Effector CD8-positive, alpha-beta T cell (primary cell): ENCODE measurements around the gene MEMO1.
"Not testable (repeated sequence)": the region's sequence is repeated elsewhere in the genome, so short reads cannot be mapped to it uniquely, and the experiment has no call there.

ENCODE experiments used
- DNase-seq: peaks from one replicate; lab custom pipeline; 2025; lab: John Stamatoyannopoulos, UW

The MEMO1 gene

GRCh38 chr2:31957354-31958139 is 53.3 kb downstream of the MEMO1 start:
- DNase-seq, result no peak

DNA sequence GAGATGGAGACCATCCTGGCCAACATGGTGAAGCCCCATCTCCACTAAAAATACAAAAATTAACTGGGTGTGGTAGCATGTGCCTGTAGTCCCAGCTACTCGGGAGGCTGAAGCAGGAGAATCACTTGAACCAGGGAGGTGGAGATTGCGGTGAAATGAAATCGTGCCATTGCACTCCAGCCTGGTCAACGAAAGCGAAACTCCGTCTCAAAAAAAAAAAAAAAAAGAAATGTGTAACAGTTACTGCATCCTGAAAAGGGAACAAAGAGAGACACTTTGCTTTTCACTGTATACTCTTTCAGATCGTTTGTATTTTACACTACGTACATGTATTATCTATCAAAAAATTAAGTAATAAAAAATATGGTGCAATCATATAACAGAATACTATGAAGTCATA is 53.9 kb downstream of the MEMO1 start:
- not testable (repeated sequence) for DNase-seq

- no peak for DNase-seq
Measured at GRCh38 chr2:31956312-31956711, 54.5 kb downstream of the MEMO1 start.

- not testable (repeated sequence) for DNase-seq
Measured at GRCh38 chr2:31953095-31953494, 57.7 kb downstream of the MEMO1 start.

DNA sequence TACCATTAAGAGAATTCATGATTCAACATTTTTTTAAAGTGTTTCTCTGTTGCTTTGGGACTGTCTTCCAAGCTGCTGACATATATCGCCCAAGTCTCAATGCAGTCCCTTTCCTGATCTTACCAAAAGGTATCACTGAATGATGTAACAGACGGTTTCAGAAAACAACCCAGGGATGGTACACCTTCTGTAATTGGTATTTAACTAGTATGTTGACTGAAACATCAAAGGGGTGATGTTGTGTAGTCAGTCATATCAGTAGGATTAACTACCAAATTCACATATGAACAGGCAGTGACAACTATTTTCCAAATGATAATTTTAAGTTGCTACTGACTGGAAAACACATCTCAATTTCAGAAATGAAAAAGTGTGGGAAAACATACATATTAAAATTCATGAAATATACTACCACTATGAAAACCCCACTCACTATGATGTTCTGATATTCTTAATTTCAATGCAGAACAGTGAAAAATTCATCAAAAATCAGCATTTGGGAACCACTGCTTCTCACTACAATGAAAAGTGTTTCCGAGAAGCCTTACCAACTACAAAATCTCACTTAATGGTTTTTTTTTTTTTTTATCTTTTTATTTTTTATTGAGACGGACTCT is 59.8 kb downstream of the MEMO1 start:
- DNase-seq, result no peak

GRCh38 chr2:31947871-31948270 is 62.9 kb downstream of the MEMO1 start:
- DNase-seq, result no peak

DNA sequence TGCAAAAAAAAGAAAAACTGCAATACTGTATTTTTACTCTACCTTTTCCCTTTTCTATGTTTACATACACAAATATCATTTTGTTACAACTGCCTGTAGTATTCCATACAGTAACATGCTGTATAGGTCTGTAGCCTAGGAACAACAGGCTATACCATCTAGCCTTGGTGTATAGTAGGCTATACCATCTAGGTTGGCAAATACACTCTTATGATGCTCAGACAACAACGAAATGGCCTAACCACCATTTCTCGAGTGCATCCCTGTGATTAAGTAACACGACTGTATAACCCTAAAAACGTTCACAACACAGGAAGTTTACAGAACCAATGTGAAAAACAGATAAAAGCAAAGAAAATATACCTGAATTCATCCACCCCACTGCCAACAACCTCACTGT is 64.0 kb downstream of the MEMO1 start:
- no peak for DNase-seq

DNA sequence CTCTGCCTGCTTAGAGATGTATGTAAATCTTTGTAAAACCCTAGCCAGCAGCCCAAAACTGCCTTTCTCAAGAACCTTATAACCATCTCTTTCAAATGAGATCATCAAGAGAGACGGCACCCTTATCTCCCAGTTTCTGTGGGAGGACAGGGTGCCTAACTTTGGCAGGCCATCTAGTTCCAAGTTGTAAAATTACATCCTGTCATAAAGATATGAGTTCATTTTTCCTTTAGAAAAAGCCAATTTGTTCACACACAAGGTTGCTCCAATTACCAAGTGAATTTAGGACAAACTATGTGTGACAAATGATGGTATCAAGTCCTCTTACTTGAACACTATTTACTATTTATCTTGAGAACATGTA is 65.3 kb downstream of the MEMO1 start:
- DNase-seq, result no peak

DNA sequence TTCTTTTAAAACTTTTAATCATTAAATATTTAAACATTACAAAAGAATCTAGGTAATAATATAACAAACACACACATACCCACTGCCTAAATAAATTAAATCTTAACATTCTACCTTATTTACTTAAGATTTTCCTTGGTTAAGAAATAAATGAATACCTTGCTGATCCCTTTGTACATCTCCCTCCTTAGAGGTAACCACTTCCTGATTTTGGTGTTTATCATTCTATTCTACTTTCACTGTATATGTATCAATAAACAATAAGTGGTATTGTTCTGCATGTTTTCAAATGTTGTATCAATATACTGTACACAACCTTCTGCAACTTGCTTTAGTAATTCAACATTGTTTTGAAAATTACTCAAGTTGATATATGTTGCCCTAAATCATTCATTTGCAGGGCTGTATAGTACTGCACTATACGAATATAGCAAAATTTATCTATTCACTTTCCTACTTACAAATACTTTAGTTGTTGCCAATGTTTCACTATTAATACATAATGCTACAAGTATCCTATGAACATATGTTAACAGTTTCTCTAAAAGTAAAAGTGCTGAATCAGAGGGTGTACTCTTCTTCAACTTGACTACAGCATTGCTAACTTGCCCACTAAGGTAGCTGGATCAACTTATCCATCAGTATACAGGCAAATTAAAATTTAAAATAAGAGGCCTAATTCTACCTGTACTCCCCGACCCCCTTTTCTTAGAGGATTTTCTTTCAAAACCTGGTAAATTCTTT is 65.8 kb downstream of the MEMO1 start:
- no peak for DNase-seq

DNA sequence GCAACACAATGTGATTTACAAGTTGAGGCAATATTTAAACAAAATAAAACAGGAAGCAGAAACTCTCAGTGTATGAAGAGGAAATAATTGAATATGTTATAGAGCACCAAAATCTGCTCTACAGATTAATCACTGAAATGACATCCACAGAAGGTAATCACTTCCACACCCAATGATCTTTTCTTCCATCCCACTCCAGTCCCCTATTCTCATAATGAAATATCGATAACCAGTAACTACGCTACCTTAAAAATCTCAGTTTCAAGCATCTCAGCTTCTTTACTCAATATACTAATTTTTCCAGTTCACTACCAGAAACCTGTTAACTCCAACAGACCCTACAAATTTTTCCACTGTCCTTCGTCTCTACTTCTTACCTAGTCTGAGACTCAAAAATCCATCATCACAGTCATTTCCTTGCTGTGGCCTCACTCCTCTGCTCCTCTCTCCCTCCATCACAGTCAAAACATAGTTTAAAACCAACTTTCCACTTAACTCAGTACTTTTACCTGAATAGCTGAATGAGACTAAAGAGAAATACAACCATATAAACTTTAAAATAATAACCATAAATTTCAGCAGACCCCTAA is 67.1 kb downstream of the MEMO1 start:
- no peak for DNase-seq

GRCh38 chr2:31940920-31941319 is 69.9 kb downstream of the MEMO1 start:
- DNase-seq, result no peak

GRCh38 chr2:31937741-31938140 is 73.1 kb downstream of the MEMO1 start:
- no peak for DNase-seq

- DNase-seq, result no peak
Measured at GRCh38 chr2:31935370-31935769, 75.4 kb downstream of the MEMO1 start.

DNA sequence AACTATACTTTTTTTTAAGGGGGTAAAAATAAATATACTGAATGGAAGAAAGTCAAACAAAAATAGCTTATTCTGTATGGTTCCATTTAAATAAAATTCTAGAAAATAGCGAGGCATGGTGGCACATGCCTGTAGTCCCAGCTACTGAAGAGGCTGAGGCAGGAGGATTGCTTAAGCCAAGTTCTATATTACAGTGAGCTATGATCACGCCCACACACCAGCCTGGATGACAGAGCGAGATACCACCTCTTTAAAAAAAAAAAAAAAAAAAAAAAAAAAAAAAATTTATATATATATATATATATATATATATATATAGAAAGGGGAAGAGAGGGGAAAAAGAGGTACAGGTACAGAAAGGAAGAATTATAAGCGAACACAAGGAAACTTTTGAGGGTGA is 77.7 kb downstream of the MEMO1 start:
- no peak for DNase-seq

DNA sequence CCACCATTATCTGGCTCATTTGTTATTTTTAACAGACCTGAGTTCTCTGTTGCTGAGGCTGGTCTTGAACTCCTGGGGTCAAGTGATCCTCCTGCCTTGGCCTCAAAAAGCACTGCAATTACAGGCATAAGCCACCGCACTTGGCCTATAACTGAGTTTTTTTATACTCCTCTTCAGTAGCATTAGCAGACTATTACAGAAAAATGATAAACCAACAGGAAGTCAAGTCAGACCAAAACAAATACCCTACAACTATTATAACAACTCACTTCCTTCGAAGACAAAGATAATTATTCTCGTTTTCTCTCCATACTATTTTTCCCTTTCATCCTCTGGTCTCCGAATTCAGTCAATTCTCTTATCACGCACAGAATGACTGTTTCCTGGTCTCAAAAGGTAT is 78.2 kb downstream of the MEMO1 start:
- no peak for DNase-seq

DNA sequence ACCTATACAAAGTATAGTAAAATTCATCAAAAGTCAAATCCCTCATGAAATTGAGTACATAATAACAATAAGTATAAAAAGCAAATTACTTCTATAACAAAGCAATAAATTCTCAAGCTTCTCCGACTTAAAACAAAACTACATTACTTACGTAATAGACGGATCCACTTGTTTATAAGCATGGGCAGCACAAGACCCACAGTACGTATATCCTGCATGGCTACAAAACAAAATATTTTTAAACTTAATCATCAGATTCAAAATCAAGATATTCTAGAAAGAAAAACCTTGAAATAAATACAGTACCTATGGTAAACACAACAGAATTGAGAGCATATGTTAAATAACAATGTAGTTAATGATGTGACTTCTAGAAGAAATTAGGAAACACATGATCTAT is 78.9 kb downstream of the MEMO1 start:
- DNase-seq, result no peak

- DNase-seq, result no peak
Measured at GRCh38 chr2:31925517-31925916, 85.3 kb downstream of the MEMO1 start.

- no peak for DNase-seq
Measured at GRCh38 chr2:31923662-31924061, 87.1 kb downstream of the MEMO1 start.

DNA sequence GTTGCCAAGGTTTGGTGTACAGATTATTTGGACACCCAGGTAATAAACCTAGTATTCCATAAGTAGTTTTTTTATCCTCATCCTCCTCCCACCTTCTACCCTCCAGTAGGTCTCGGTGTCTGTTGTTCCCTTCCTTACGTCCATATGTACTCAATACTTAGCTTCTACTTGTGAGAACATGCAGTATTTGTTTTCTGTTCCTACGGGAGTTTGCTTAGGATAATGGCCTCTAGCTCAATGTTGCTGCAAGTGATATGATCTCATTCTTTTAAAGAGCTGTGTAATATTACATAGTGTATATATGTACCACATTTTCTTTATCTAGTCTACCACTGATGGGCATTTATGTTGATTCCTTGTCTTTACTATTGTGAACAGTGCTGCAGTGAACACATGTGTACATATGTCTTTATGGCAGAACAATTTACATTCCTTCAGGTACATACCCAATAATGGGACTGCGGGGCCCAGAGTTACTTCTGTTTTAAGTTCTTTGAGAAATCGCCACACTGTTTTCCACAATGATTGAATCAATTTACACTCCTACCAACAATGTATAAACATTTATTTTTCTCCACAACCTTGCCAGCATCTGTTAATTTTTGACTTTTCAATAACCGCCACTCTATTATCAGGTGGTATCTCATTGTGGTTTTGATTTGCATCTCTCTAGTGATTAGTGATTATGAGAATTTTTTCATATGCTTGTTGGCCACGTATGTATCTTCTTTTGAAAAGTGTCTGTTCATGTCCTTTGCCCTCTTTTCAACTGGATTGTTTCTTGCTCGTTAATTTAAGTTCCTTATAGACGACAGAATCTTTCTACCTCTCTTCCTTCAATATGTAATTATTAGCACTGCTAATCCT is 88.0 kb downstream of the MEMO1 start:
- no peak for DNase-seq

GRCh38 chr2:31920962-31921361 is 89.8 kb downstream of the MEMO1 start:
- no peak for DNase-seq

GRCh38 chr2:31919499-31919898 is 91.3 kb downstream of the MEMO1 start:
- no peak for DNase-seq

DNA sequence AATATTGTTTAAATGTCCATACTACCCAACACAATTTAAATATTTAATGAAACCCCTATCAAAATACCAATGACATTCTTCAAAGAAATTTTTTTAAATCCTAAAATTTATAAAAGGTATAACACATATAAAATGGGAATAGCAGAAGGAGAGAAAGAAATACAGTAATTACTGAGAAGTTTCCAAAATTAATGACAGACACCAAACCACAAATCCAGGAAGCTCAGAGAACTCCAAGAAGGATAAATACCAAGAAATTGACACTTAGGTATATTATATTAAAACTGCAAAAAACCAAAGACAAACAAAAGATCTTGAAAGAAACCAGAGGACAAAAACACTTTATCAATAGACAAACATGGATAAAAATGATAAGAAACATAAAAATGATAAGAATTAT is 101.1 kb downstream of the MEMO1 start:
- DNase-seq, result no peak
